HepG2 (cell line): Measurements from ENCODE around the gene CHAF1A. TPM values are rescaled to one million over a fixed set of nuclear protein-coding genes. Genes with fewer than 3 reads are reported as not detected.

Experiments
- DPF2 ChIP-seq: sonication (generic); formaldehyde crosslinking; IDR thresholded peaks from 2 replicates; pipeline ENCODE4 v1.4.0; 2020; ENCODE audit warnings: mild to moderate bottlenecking, low read depth, missing genetic modification reagents, borderline replicate concordance
- FOSL2 ChIP-seq: sonication (generic); formaldehyde crosslinking; IDR thresholded peaks from 2 replicates; pipeline ENCODE4 v1.4.0; 2020; ENCODE audit warnings: missing genetic modification reagents
- HMG20B ChIP-seq: conservative IDR thresholded peaks from 2 replicates; pipeline ENCODE4 v1.6.1; 2016; ENCODE audit warnings: missing genetic modification reagents, missing compliant biosample characterization
- HNF4G ChIP-seq, 2 experiments: sonication (generic) in 1 of 2; formaldehyde crosslinking in 1 of 2; IDR thresholded peaks; 2 replicates each; pipeline versions ENCODE4 v1.4.0 to v1.6.1; 2011 to 2020; ENCODE audit warnings: borderline replicate concordance in 2 of 2, low read depth in 2 of 2, mild to moderate bottlenecking in 2 of 2, low read length in 1 of 2, missing genetic modification reagents in 1 of 2, moderate library complexity in 1 of 2
- KLF15 ChIP-seq: sonication (generic); formaldehyde crosslinking; IDR thresholded peaks from 2 replicates; pipeline ENCODE4 v1.8.1; 2023; ENCODE audit warnings: borderline replicate concordance, mild to moderate bottlenecking, inconsistent platforms, missing genetic modification reagents, mixed read lengths
- MEIS2 ChIP-seq: sonication (generic); formaldehyde crosslinking; IDR thresholded peaks from 2 replicates; pipeline ENCODE4 v1.9.0; 2021; ENCODE audit warnings: mild to moderate bottlenecking, missing genetic modification reagents
- NCOR1 ChIP-seq: fragments of 200-600 bp; sonication (generic); IDR thresholded peaks from 2 replicates; pipeline ENCODE4 v1.7.0; 2017; ENCODE audit warnings: antibody characterized with exemption, low read length, borderline replicate concordance
- PAX8 ChIP-seq: sonication (generic); formaldehyde crosslinking; IDR thresholded peaks from 2 replicates; pipeline ENCODE4 v1.8.0; 2022; ENCODE audit warnings: mild to moderate bottlenecking, missing genetic modification reagents, borderline replicate concordance
- PITX1 ChIP-seq: sonication (generic); formaldehyde crosslinking; IDR thresholded peaks from 2 replicates; pipeline ENCODE4 v1.5.1; 2020; ENCODE audit warnings: mild to moderate bottlenecking, missing genetic modification reagents
- SCMH1 ChIP-seq: sonication (generic); formaldehyde crosslinking; IDR thresholded peaks from 2 replicates; pipeline ENCODE4 v1.9.0; 2021; ENCODE audit warnings: missing genetic modification reagents, mild to moderate bottlenecking, borderline replicate concordance
- SRY ChIP-seq: sonication (generic); formaldehyde crosslinking; IDR thresholded peaks from 2 replicates; pipeline ENCODE4 v1.8.0; 2022; ENCODE audit warnings: mild to moderate bottlenecking, missing genetic modification reagents
- TCF12 ChIP-seq, 2 experiments: fragments of 450-650 bp in 1 of 2; sonication (generic) in 1 of 2; formaldehyde crosslinking in 1 of 2; IDR thresholded peaks; 2 replicates each; pipeline versions ENCODE4 v1.6.1 to v1.8.0; 2017 to 2022; ENCODE audit warnings: antibody characterized with exemption in 1 of 2, mild to moderate bottlenecking in 1 of 2, missing genetic modification reagents in 1 of 2, moderate library complexity in 1 of 2
- ZNF138 ChIP-seq: sonication (generic); formaldehyde crosslinking; IDR thresholded peaks from 2 replicates; pipeline ENCODE4 v1.5.0; 2020; ENCODE audit warnings: mild to moderate bottlenecking, low read depth, missing genetic modification reagents
- ZNF205 ChIP-seq: IDR thresholded peaks from 2 replicates; pipeline ENCODE4 v1.6.1; 2018; ENCODE audit warnings: missing biosample characterization, missing genetic modification reagents
- ZNF24 ChIP-seq: fragments of 450-650 bp; IDR thresholded peaks from 2 replicates; pipeline ENCODE4 v1.6.1; 2017; ENCODE audit warnings: antibody characterized with exemption, mild to moderate bottlenecking
- ZNF550 ChIP-seq: sonication (generic); formaldehyde crosslinking; IDR thresholded peaks from 2 replicates; pipeline ENCODE4 v1.4.0; 2020; ENCODE audit warnings: mild to moderate bottlenecking, missing genetic modification reagents, borderline replicate concordance
- ZNF552 ChIP-seq: sonication (generic); formaldehyde crosslinking; IDR thresholded peaks from 2 replicates; pipeline ENCODE4 v1.9.0; 2022; ENCODE audit warnings: missing genetic modification reagents, mild to moderate bottlenecking, borderline replicate concordance
- ZNF556 ChIP-seq: sonication (generic); formaldehyde crosslinking; IDR thresholded peaks from 2 replicates; pipeline ENCODE4 v1.4.0; 2020; ENCODE audit warnings: mild to moderate bottlenecking, missing genetic modification reagents, borderline replicate concordance
- ZNF563 ChIP-seq: sonication (generic); formaldehyde crosslinking; IDR thresholded peaks from 2 replicates; pipeline ENCODE4 v1.8.0; 2022; ENCODE audit warnings: mild to moderate bottlenecking, moderate library complexity, missing genetic modification reagents
- ZNF737 ChIP-seq: sonication (generic); formaldehyde crosslinking; IDR thresholded peaks from 2 replicates; pipeline ENCODE4 v1.5.0; 2020; ENCODE audit warnings: missing genetic modification reagents, mild to moderate bottlenecking, borderline replicate concordance
- ZNF775 ChIP-seq: sonication (generic); formaldehyde crosslinking; IDR thresholded peaks from 2 replicates; pipeline ENCODE4 v1.4.0; 2020; ENCODE audit warnings: missing genetic modification reagents, mild to moderate bottlenecking, moderate library complexity, borderline replicate concordance
- polyA plus RNA-seq, 8 experiments: library from polyadenylated mRNA; depleted of rRNA in 3 of 8; stranded (reverse) in 7 of 8; unstranded in 1 of 8; fragments of >200 nt; fragmentation: Illumina TruSeq in 4 of 8; extraction: Trizol in 4 of 8; gene quantifications; 2 replicates each; pipeline versions ENCODE4 v1.2.1 to v1.2.3, GENCODE V29; 2011 to 2016; ENCODE audit warnings: low read depth in 4 of 8, missing spikeins in 1 of 8, mixed read lengths in 1 of 8; ENCODE audit not compliant: insufficient read depth in 1 of 8
- total RNA-seq, 5 experiments: library from RNA; depleted of rRNA; stranded (reverse); fragments of >200 nt; fragmentation: Illumina TruSeq; extraction: Trizol; gene quantifications; 2 replicates each; pipeline ENCODE4 v1.2.3, GENCODE V29; 2016; ENCODE audit warnings: low read depth in 1 of 5
- TF ChIP-seq, protein P1 (sequence below): conservative IDR thresholded peaks from 2 replicates; pipeline ENCODE4 v1.6.1; 2018; ENCODE audit warnings: missing genetic modification reagents
- TF ChIP-seq, protein P2 (sequence below): sonication (generic); formaldehyde crosslinking; IDR thresholded peaks from 2 replicates; pipeline ENCODE4 v1.4.0; 2020; ENCODE audit warnings: mild to moderate bottlenecking, missing genetic modification reagents, borderline replicate concordance
- TF ChIP-seq, protein P3 (sequence below): sonication (generic); formaldehyde crosslinking; IDR thresholded peaks from 2 replicates; pipeline ENCODE4 v1.5.0; 2020; ENCODE audit warnings: missing genetic modification reagents
- TF ChIP-seq, protein P4 (sequence below): sonication (generic); formaldehyde crosslinking; IDR thresholded peaks from 2 replicates; pipeline ENCODE4 v1.8.1; 2023; ENCODE audit warnings: mild to moderate bottlenecking, missing genetic modification reagents, borderline replicate concordance

CHAF1A gene
- total and polyA plus RNA-seq, 2 of the 13 experiments (the other 11 are each of a cell fraction or from before 2014, with no cell fraction given) = 11.0 to 34.8 TPM

DNA sequence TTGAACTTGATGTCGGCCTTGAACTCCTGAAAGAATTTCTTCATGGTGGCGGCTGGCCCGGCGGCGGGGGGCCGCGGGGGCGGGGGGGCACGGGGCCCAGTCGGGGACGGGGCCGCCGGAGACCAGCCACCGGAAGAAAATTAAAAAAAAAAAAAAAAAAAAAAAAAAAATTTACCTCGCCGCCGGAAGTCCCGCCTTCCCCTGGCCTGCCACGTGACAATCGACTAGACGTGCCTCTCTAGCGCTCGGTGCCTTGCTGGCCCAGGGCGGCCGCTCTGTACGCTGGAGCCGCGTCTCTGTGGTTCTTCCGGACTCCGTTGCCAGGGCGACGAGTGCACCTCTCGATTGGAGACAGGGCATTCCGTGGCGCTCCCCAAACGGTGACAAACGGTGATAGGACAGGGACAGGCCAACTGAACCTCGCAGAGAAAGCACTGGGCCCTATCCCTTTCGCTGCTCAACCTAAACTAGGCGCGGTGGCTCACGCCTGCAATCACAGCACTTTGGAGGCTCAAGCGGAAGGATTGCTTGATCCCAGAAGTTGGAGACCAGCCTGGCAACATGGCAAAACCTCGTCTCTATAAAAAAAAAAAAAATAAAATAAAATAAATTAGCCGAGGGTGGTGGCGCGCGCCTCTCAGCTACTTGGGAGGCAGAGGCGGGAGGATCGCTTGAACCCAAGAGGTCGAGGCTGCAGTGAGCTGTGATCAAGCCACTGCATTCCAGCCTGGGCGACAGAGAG is 55.4 kb downstream of the CHAF1A start, which contains the start of gene UBXN6 (continued):
- TF ChIP-seq NCOR1 (no peak), ZNF138 (CRISPR knock-in tag) (no peak), DPF2 (no peak), PITX1 (peak; percentile 27; the same call in 1 of the 2 replicates), TCF12 (IDR thresholded peaks at IDR 0.05) (no peak), TCF12 (CRISPR knock-in tag; IDR thresholded peaks at IDR 0.05) (no peak), ZNF550 (CRISPR knock-in tag) (no peak), MEIS2 (CRISPR knock-in tag) (no peak; the same call in 1 of the 2 replicates), ZNF737 (CRISPR knock-in tag) (no peak), ZNF552 (CRISPR knock-in tag) (no peak; the same call in 1 of the 2 replicates), SCMH1 (no peak), ZNF24 (no peak), FOSL2 (CRISPR knock-in tag) (peak; percentile 51; the same call in 1 of the 2 replicates), ZNF205 (CRISPR knock-in tag) (peak; percentile 32; the same call in 1 of the 2 replicates), HNF4G (IDR thresholded peaks at IDR 0.05; ENCODE audit: borderline replicate concordance, low read depth, low read length) (no peak), HNF4G (CRISPR knock-in tag; IDR thresholded peaks at IDR 0.05; ENCODE audit: borderline replicate concordance, low read depth) (0 out of 2 replicates have a peak, but pooled peaks have one; percentile 53), ZNF556 (no peak), KLF15 (no peak), ZNF775 (CRISPR knock-in tag) (no peak), ZNF563 (CRISPR knock-in tag) (no peak), SRY (0 out of 2 replicates have a peak, but pooled peaks have one; percentile 53), HMG20B (CRISPR knock-in tag) (no peak), PAX8 (CRISPR knock-in tag) (no peak)
- TF ChIP-seq, protein P1, sequence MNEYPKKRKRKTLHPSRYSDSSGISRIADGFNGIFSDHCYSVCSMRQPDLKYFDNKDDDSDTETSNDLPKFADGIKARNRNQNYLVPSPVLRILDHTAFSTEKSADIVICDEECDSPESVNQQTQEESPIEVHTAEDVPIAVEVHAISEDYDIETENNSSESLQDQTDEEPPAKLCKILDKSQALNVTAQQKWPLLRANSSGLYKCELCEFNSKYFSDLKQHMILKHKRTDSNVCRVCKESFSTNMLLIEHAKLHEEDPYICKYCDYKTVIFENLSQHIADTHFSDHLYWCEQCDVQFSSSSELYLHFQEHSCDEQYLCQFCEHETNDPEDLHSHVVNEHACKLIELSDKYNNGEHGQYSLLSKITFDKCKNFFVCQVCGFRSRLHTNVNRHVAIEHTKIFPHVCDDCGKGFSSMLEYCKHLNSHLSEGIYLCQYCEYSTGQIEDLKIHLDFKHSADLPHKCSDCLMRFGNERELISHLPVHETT (CRISPR knock-in tag) = peak; percentile 73
- TF ChIP-seq, protein P2, sequence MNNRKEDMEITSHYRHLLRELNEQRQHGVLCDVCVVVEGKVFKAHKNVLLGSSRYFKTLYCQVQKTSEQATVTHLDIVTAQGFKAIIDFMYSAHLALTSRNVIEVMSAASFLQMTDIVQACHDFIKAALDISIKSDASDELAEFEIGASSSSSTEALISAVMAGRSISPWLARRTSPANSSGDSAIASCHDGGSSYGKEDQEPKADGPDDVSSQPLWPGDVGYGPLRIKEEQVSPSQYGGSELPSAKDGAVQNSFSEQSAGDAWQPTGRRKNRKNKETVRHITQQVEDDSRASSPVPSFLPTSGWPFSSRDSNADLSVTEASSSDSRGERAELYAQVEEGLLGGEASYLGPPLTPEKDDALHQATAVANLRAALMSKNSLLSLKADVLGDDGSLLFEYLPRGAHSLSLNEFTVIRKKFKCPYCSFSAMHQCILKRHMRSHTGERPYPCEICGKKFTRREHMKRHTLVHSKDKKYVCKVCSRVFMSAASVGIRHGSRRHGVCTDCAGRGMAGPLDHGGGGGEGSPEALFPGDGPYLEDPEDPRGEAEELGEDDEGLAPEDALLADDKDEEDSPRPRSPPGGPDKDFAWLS (CRISPR knock-in tag) = no peak
- TF ChIP-seq, protein P3, sequence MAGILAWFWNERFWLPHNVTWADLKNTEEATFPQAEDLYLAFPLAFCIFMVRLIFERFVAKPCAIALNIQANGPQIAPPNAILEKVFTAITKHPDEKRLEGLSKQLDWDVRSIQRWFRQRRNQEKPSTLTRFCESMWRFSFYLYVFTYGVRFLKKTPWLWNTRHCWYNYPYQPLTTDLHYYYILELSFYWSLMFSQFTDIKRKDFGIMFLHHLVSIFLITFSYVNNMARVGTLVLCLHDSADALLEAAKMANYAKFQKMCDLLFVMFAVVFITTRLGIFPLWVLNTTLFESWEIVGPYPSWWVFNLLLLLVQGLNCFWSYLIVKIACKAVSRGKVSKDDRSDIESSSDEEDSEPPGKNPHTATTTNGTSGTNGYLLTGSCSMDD = no peak
- TF ChIP-seq, protein P4, sequence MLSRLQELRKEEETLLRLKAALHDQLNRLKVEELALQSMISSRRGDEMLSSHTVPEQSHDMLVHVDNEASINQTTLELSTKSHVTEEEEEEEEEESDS = no peak
